Esophagus squamous epithelium (tissue), 5 donors: ENCODE results near the gene CEBPB. TPM values are rescaled to one million over a fixed set of nuclear protein-coding genes. Genes with fewer than 3 reads are reported as not detected.

Experiments
- DNase-seq: peaks from one replicate; lab custom pipeline; 2025; lab: John Stamatoyannopoulos, UW
- H3K27ac ChIP-seq, 4 donors: fragments of 200-600 bp; sonication (generic); one replicate each; pipeline ENCODE4 v1.5.1; 2016 to 2019; ENCODE audit warnings: mild to moderate bottlenecking in 1 of 4
- H3K27me3 ChIP-seq, 4 donors: fragments of 200-600 bp; sonication (generic); 1 replicate in 3 of 4; 2 replicates in 1 of 4; pipeline versions ENCODE4 v1.5.1 to v1.6.0; 2017 to 2021; ENCODE audit warnings: antibody characterized with exemption in 1 of 4
- H3K36me3 ChIP-seq, 3 donors: fragments of 200-600 bp; sonication (generic); one replicate each; pipeline ENCODE4 v1.5.1; 2016 to 2019
- H3K4me1 ChIP-seq, 3 donors: fragments of 200-600 bp; sonication (generic); one replicate each; pipeline ENCODE4 v1.5.1; 2017 to 2019
- H3K4me3 ChIP-seq, 4 donors: fragments of 200-600 bp; sonication (generic); 1 replicate in 3 of 4; 2 replicates in 1 of 4; pipeline ENCODE4 v1.5.1; 2016 to 2019; ENCODE audit warnings: mild to moderate bottlenecking in 2 of 4, moderate library complexity in 1 of 4
- H3K9me3 ChIP-seq, 3 donors: fragments of 200-600 bp; sonication (generic); one replicate each; pipeline ENCODE4 v1.5.1; 2016 to 2019
- POLR2A ChIP-seq, 4 donors: fragments of 450-650 bp; IDR thresholded peaks; one replicate each; pipeline ENCODE4 v1.6.1; 2017; ENCODE audit warnings: antibody characterized with exemption in 4 of 4, mild to moderate bottlenecking in 4 of 4, moderate library complexity in 3 of 4
- WGBS, 2 donors: methylation state at CpG; one replicate each; pipeline ENCODE4 v1.1.5; 2018; 5-methylcytosine and 5-hydroxymethylcytosine counted together
- intact Hi-C: fragments of 100-400 bp; cut with DNase I; formaldehyde crosslinking; loops from one replicate; pipeline ENCODE4 v1.15.0; 2022
- total RNA-seq, 4 donors: library from RNA; depleted of rRNA; stranded (reverse); fragments of >200 nt; gene quantifications; one replicate each; pipeline ENCODE4 v1.1.0, GENCODE V29; 2016
- TF ChIP-seq, protein P1 (sequence below), 6 experiments: fragments of 450-650 bp in 4 of 6; fragments of 200-600 bp in 2 of 6; sonication (generic) in 2 of 6; IDR thresholded peaks; one replicate each; pipeline ENCODE4 v1.5.1; 2016 to 2019; ENCODE audit warnings: antibody characterized with exemption in 6 of 6, mild to moderate bottlenecking in 4 of 6, moderate library complexity in 4 of 6
- donor health status: DM: yes; HTN: yes; CAD: no.

Gene CEBPB
- total RNA-seq, 4 donors from 2014 or later: 31.3 to 46.5 (median 38.2) TPM

DNA sequence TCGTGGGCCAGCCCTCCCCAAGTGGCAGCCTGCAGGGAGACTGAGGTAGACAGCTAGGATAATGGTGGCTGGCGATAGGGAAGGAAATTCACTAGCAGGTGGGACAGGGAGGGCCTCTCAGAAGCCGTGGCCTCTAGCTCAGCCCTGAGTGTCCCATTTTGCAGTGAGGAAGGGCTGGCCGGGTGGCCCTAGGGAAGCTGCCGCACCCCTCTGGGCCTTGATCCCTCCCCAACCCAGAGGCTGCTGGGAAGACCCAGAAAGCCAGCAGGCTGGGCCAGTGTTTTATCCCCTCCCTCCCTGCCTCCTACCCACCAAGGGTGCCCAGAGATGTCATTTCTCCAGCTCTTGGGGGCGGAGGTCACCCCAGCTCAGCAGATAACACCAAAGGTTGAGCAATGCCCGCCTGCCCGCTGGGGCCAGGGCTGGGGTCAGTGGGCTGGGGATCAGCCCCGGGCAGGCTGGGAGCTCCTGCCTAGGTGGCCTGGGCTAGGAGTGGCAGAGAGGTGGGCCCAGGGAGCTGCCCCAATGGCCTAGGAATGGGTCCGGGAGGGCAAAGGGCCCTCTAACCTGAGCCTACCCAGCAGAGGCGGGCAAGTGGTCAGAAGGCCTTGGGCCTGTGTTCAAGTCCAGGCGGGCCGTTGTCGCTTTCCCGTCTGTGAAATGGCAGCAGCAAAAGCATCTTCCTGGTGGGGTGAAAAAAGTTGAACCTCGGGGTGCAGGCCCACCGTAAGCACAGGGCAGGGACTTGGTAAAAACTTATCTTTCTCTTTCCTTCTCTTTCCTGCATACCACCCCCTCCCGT, 1.6 kb upstream of the CEBPB start:
- H3K27ac ChIP-seq: peak overlapping the region in 3 of 4 donors; percentile 92 to 100 (median 98)
- no peak overlapping the region for H3K4me3 ChIP-seq
- no peaks in the 10 kb centered on the region for H3K27me3 ChIP-seq
- DNase-seq: no peak
- intact Hi-C loops: no loop called here
- peaks cover 15 to 46% (median 19%) of the 10 kb centered on the region in 3 donors for H3K4me1 ChIP-seq
- H3K9me3 ChIP-seq: no peaks in the 10 kb centered on the region
- TF ChIP-seq POLR2A (IDR thresholded peaks at IDR 0.05): no peak
- TF ChIP-seq, protein P1, sequence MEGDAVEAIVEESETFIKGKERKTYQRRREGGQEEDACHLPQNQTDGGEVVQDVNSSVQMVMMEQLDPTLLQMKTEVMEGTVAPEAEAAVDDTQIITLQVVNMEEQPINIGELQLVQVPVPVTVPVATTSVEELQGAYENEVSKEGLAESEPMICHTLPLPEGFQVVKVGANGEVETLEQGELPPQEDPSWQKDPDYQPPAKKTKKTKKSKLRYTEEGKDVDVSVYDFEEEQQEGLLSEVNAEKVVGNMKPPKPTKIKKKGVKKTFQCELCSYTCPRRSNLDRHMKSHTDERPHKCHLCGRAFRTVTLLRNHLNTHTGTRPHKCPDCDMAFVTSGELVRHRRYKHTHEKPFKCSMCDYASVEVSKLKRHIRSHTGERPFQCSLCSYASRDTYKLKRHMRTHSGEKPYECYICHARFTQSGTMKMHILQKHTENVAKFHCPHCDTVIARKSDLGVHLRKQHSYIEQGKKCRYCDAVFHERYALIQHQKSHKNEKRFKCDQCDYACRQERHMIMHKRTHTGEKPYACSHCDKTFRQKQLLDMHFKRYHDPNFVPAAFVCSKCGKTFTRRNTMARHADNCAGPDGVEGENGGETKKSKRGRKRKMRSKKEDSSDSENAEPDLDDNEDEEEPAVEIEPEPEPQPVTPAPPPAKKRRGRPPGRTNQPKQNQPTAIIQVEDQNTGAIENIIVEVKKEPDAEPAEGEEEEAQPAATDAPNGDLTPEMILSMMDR (IDR thresholded peaks at IDR 0.05): no peak
- H3K36me3 ChIP-seq: peaks cover 0 to 6% (median 4%) of the 10 kb centered on the region in 3 donors
- 78% methylated on average over 7 to 10 of the region's 18 CpGs for WGBS, 2 donors

DNA sequence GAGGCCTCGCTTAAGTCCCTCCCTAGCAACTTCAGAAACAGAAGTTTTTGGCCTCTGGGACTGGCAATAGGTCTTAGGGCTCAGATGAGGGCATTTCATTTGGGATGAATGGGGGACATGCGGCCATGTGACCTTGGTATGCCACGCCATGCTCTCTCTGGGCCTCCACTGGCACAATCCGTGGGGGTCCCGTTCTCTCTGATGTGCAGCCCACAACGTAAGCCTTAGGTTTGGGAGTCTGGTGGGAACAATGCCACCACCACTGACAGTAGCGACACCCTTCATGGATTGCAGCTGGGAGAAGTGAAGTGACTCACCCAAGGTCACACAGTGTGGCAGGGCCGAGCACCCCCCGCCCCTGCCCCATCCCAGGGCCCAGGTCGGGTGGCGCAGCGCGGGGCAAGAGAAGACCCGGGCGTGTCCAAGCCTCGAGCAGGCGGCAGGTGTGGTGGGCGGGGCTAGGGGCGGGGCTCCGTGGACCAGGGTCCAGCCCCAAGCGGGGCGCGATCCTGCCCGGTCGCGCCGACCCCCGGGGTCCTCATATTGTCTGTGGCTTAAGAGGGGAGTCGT, 864 bp upstream of the CEBPB start:
- peaks cover 0 to 13% (median 4%) of the 10 kb centered on the region in 3 donors for H3K36me3 ChIP-seq
- peaks cover 22 to 53% (median 25%) of the 10 kb centered on the region in 3 donors for H3K4me1 ChIP-seq
- no peak for DNase-seq
- peak overlapping the region; percentile 92 to 100 (median 98) for H3K27ac ChIP-seq
- 36 to 50% methylated on average over 1 to 7 of the region's 29 CpGs for WGBS, 2 donors
- H3K9me3 ChIP-seq: no peaks in the 10 kb centered on the region
- no peak for TF ChIP-seq POLR2A (IDR thresholded peaks at IDR 0.05)
- TF ChIP-seq, protein P1 (IDR thresholded peaks at IDR 0.05): no peak
- intact Hi-C loops: no loop called here
- H3K27me3 ChIP-seq: no peaks in the 10 kb centered on the region
- H3K4me3 ChIP-seq: peak overlapping the region; percentile 68 to 98 (median 82)

DNA sequence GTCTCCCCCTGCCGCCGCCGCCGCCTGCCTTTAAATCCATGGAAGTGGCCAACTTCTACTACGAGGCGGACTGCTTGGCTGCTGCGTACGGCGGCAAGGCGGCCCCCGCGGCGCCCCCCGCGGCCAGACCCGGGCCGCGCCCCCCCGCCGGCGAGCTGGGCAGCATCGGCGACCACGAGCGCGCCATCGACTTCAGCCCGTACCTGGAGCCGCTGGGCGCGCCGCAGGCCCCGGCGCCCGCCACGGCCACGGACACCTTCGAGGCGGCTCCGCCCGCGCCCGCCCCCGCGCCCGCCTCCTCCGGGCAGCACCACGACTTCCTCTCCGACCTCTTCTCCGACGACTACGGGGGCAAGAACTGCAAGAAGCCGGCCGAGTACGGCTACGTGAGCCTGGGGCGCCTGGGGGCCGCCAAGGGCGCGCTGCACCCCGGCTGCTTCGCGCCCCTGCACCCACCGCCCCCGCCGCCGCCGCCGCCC, 474 bp downstream of the CEBPB start:
- H3K4me1 ChIP-seq: peaks cover 22 to 61% (median 32%) of the 10 kb centered on the region in 3 donors
- H3K27ac ChIP-seq: peak overlapping the region; percentile 92 to 100 (median 98)
- H3K36me3 ChIP-seq: peaks cover 0 to 15% (median 4%) of the 10 kb centered on the region in 3 donors
- peak overlapping the region; percentile 68 to 98 (median 82) for H3K4me3 ChIP-seq
- intact Hi-C loops: no loop called here
- 0% methylated on average over 8 of the region's 69 CpGs; no CpG with 5 or more reads in 1 of the 2 donors for WGBS, 2 donors
- no peaks in the 10 kb centered on the region for H3K9me3 ChIP-seq
- no peak for TF ChIP-seq POLR2A (IDR thresholded peaks at IDR 0.05)
- TF ChIP-seq, protein P1 (IDR thresholded peaks at IDR 0.05): no peak
- H3K27me3 ChIP-seq: no peaks in the 10 kb centered on the region
- DNase-seq: no peak

DNA sequence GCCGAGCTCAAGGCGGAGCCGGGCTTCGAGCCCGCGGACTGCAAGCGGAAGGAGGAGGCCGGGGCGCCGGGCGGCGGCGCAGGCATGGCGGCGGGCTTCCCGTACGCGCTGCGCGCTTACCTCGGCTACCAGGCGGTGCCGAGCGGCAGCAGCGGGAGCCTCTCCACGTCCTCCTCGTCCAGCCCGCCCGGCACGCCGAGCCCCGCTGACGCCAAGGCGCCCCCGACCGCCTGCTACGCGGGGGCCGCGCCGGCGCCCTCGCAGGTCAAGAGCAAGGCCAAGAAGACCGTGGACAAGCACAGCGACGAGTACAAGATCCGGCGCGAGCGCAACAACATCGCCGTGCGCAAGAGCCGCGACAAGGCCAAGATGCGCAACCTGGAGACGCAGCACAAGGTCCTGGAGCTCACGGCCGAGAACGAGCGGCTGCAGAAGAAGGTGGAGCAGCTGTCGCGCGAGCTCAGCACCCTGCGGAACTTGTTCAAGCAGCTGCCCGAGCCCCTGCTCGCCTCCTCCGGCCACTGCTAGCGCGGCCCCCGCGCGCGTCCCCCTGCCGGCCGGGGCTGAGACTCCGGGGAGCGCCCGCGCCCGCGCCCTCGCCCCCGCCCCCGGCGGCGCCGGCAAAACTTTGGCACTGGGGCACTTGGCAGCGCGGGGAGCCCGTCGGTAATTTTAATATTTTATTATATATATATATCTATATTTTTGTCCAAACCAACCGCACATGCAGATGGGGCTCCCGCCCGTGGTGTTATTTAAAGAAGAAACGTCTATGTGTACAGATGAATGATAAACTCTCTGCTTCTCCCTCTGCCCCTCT, 1.1 kb downstream of the CEBPB start:
- no peaks in the 10 kb centered on the region for H3K9me3 ChIP-seq
- intact Hi-C loops: no loop called here
- peak overlapping the region; percentile 92 to 100 (median 98) for H3K27ac ChIP-seq
- TF ChIP-seq, protein P1 (IDR thresholded peaks at IDR 0.05): peak in 4 of 6 experiments; percentile 16 to 73 (median 68)
- peak in 1 of 4 donors; percentile 7 for TF ChIP-seq POLR2A (IDR thresholded peaks at IDR 0.05)
- peaks cover 0 to 15% (median 4%) of the 10 kb centered on the region in 3 donors for H3K36me3 ChIP-seq
- peak; percentile 27 for DNase-seq
- peak overlapping the region; percentile 68 to 98 (median 82) for H3K4me3 ChIP-seq
- no peaks in the 10 kb centered on the region for H3K27me3 ChIP-seq
- 0% methylated on average over 8 to 23 of the region's 96 CpGs for WGBS, 2 donors
- H3K4me1 ChIP-seq: peaks cover 22 to 56% (median 32%) of the 10 kb centered on the region in 3 donors
